Measurements from ENCODE around the gene MED8.

DNA sequence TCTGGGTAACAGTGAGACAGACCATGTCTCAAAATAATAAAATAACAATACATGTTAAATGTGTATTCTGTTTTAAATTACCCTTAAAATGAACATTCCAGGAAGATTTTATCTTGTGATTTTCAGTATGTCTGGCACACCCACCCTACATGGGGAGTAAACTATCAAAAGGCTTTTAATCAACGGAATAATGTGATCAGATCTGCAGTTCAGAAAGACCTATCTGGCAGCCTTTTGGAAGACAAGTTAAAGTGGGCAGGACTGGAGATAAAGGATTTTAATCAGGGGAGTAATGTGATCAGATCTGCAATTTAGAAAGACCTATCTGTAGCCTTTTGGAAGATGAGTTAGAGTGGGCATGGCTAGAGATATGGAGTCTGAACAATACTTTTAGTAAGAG lies 10.1 kb downstream of the MED8 start:
- TF ChIP-seq, protein P1, sequence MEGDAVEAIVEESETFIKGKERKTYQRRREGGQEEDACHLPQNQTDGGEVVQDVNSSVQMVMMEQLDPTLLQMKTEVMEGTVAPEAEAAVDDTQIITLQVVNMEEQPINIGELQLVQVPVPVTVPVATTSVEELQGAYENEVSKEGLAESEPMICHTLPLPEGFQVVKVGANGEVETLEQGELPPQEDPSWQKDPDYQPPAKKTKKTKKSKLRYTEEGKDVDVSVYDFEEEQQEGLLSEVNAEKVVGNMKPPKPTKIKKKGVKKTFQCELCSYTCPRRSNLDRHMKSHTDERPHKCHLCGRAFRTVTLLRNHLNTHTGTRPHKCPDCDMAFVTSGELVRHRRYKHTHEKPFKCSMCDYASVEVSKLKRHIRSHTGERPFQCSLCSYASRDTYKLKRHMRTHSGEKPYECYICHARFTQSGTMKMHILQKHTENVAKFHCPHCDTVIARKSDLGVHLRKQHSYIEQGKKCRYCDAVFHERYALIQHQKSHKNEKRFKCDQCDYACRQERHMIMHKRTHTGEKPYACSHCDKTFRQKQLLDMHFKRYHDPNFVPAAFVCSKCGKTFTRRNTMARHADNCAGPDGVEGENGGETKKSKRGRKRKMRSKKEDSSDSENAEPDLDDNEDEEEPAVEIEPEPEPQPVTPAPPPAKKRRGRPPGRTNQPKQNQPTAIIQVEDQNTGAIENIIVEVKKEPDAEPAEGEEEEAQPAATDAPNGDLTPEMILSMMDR (conservative IDR thresholded peaks at IDR 0.05 in 1 of 2, IDR thresholded peaks at IDR 0.05 in 1 of 2; ENCODE audit: low read depth in 1 of 2, low read length in 2 of 2), result no peak
- no peak for TF ChIP-seq EZH2 (IDR thresholded peaks at IDR 0.05; ENCODE audit: low read length, missing control alignments)
